Body of pancreas (tissue), 4 donors: ENCODE measurements around the gene SS18L1. TPM values are rescaled to one million over a fixed set of nuclear protein-coding genes. Genes with fewer than 3 reads are reported as not detected.

ENCODE experiments used
- ATAC-seq: fragments of 150-250 bp; one replicate; pipeline ENCODE4 v1.9.1; 2016
- DNase-seq, 4 donors: peaks; one replicate each; pipeline ENCODE4 v3.0.0-alpha.2; 2019
- H3K27ac ChIP-seq, 4 donors: fragments of 200-600 bp; sonication (generic); 1 replicate in 3 of 4; 2 replicates in 1 of 4; pipeline versions ENCODE4 v1.5.1 to v1.6.1; 2016 to 2019; ENCODE audit warnings: mild to moderate bottlenecking in 1 of 4, mixed read lengths in 1 of 4, moderate library complexity in 1 of 4
- H3K27me3 ChIP-seq, 2 donors: fragments of 200-600 bp; sonication (generic); one replicate each; pipeline ENCODE4 v1.6.0; 2016; ENCODE audit warnings: mild to moderate bottlenecking in 1 of 2
- H3K36me3 ChIP-seq, 2 donors: fragments of 200-600 bp; sonication (generic); replicated peaks in 1 of 2; 2 replicates each; pipeline ENCODE4 v1.5.1; 2016; ENCODE audit warnings: low read depth in 2 of 2; ENCODE audit not compliant: insufficient read depth in 1 of 2
- H3K4me1 ChIP-seq: fragments of 200-600 bp; sonication (generic); one replicate; pipeline ENCODE4 v1.6.0; 2016
- H3K4me3 ChIP-seq, 2 donors: fragments of 200-600 bp; sonication (generic); 1 replicate in 1 of 2; 2 replicates in 1 of 2; pipeline ENCODE4 v1.5.1; 2016 to 2019
- H3K9me3 ChIP-seq, 3 donors: fragments of 200-600 bp; sonication (generic); 1 replicate in 2 of 3; 2 replicates in 1 of 3; pipeline ENCODE4 v1.5.1; 2016
- POLR2A ChIP-seq, 3 donors: fragments of 450-650 bp; IDR thresholded peaks; one replicate each; pipeline ENCODE4 v1.6.1; 2016; ENCODE audit warnings: antibody characterized with exemption in 3 of 3, mild to moderate bottlenecking in 2 of 3
- WGBS, 2 donors: methylation state at CpG; one replicate each; pipeline ENCODE4 v1.1.5; 2017; 5-methylcytosine and 5-hydroxymethylcytosine counted together
- intact Hi-C: fragments of 100-400 bp; cut with DNase I; formaldehyde crosslinking; loops from one replicate; pipeline ENCODE4 v1.15.1; 2023
- total RNA-seq, 2 donors: library from RNA; depleted of rRNA; stranded (reverse); fragments of >200 nt; gene quantifications; one replicate each; pipeline ENCODE4 v1.1.0, GENCODE V29; 2016
- TF ChIP-seq, protein P1 (sequence below), 7 experiments: fragments of 450-650 bp in 4 of 7; fragments of 200-600 bp in 3 of 7; sonication (generic) in 3 of 7; IDR thresholded peaks; one replicate each; pipeline ENCODE4 v1.5.1; 2016 to 2019; ENCODE audit warnings: antibody characterized with exemption in 7 of 7

The SS18L1 gene
- total RNA-seq, 2 donors from 2014 or later = 11.4 to 14.5 TPM

DNA sequence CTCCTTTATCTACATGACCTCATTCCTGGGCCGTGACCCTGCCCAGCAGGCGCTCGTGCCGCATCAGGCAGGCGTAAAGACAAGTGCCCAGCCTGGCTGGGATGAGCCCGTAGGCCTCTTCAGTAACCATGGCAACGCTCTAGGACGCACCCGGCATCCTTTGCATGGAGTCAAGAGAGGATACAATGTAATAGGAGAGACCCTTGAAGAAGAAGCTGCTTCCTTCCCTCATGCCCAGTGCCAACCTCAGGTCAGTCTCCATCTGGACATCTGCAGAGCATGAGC is 26.3 kb upstream of the SS18L1 start:
- intact Hi-C loops = loop anchor here (5.0 kb wide), 1 partner anchor 45 kb away; no protein-coding TSS in a partner anchor
- Histone ChIP-seq H3K36me3 (no peaks in the 10 kb centered on the region), H3K27ac (no peak overlapping the region), H3K4me1 (peaks cover 29% of the 10 kb centered on the region), H3K27me3 (no peaks in the 10 kb centered on the region), H3K4me3 (no peak overlapping the region), H3K9me3 (no peaks in the 10 kb centered on the region)
- no peak for ATAC-seq
- 57 to 67% methylated on average over 6 to 9 of the region's 9 CpGs for WGBS, 2 donors
- DNase-seq = no peak
- TF ChIP-seq, protein P1, sequence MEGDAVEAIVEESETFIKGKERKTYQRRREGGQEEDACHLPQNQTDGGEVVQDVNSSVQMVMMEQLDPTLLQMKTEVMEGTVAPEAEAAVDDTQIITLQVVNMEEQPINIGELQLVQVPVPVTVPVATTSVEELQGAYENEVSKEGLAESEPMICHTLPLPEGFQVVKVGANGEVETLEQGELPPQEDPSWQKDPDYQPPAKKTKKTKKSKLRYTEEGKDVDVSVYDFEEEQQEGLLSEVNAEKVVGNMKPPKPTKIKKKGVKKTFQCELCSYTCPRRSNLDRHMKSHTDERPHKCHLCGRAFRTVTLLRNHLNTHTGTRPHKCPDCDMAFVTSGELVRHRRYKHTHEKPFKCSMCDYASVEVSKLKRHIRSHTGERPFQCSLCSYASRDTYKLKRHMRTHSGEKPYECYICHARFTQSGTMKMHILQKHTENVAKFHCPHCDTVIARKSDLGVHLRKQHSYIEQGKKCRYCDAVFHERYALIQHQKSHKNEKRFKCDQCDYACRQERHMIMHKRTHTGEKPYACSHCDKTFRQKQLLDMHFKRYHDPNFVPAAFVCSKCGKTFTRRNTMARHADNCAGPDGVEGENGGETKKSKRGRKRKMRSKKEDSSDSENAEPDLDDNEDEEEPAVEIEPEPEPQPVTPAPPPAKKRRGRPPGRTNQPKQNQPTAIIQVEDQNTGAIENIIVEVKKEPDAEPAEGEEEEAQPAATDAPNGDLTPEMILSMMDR (IDR thresholded peaks at IDR 0.05) = no peak
- no peak for TF ChIP-seq POLR2A (IDR thresholded peaks at IDR 0.05)

DNA sequence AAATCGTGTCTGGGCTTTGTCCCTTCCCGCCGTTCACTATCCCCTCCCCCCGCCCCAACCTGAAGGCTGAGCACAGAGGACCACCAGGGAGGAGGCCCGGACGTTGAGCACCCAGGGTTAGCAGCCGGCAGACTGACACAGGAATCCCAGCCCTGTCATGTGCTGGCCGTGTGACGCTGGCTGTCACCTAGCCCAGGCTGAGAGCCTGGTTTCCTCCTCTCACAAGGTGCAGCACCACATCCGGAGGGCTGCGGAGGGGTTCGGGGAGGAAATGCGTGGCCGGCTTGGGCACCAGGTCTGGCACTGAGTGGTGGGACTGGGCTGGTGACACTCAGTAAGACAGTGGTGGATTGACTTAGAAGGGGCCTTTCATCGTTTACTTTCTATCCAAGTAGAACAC is 25.9 kb upstream of the SS18L1 start:
- WGBS, 2 donors = 47 to 49% methylated on average over 8 to 15 of the region's 15 CpGs
- no peak for ATAC-seq
- Histone ChIP-seq H3K36me3 (no peaks in the 10 kb centered on the region), H3K4me1 (peaks cover 29% of the 10 kb centered on the region), H3K27ac (no peak overlapping the region), H3K9me3 (no peaks in the 10 kb centered on the region), H3K27me3 (no peaks in the 10 kb centered on the region), H3K4me3 (no peak overlapping the region)
- TF ChIP-seq, protein P1 (IDR thresholded peaks at IDR 0.05) = no peak
- TF ChIP-seq POLR2A (IDR thresholded peaks at IDR 0.05) = no peak
- intact Hi-C loops = loop anchor here (5.0 kb wide), 1 partner anchor 45 kb away; no protein-coding TSS in a partner anchor
- DNase-seq = peak in 2 of 4 donors; percentile 23 to 34

GRCh38 chr20:62118113-62119043 is 25.2 kb upstream of the SS18L1 start:
- H3K9me3 ChIP-seq = no peaks in the 10 kb centered on the region
- DNase-seq = no peak
- ATAC-seq = no peak
- H3K27ac ChIP-seq = peak overlapping the region in 3 of 4 donors; percentile 98 to 99 (median 98)
- no peak for TF ChIP-seq POLR2A (IDR thresholded peaks at IDR 0.05)
- TF ChIP-seq, protein P1 (IDR thresholded peaks at IDR 0.05) = no peak
- WGBS, 2 donors = 76 to 82% methylated on average over 12 to 21 of the region's 21 CpGs
- H3K4me3 ChIP-seq = no peak overlapping the region
- intact Hi-C loops = loop anchor here (5.0 kb wide), 1 partner anchor 46 kb away; no protein-coding TSS in a partner anchor
- no peaks in the 10 kb centered on the region for H3K36me3 ChIP-seq
- no peaks in the 10 kb centered on the region for H3K27me3 ChIP-seq
- H3K4me1 ChIP-seq = peaks cover 33% of the 10 kb centered on the region

DNA sequence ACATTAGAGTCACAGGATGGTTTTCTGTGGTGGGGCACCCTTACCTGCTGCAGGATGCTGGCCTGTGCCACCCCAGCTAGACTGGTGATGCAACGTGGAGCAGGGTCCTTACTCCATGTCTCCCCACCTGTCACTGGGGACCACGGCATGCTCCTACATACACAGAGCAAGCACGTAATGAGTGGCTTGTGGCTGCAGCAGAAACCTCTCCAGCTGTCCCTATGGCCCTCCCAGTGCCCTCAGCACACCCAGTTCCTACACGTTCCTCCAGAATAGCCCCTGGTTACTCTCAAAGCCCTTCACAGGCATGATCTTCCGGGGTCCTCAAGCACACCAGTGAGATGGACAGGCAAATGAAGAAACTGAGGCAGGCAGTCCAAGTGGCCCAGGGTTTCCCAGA is 24.5 kb upstream of the SS18L1 start:
- 75 to 83% methylated on average over 4 to 5 of the region's 5 CpGs for WGBS, 2 donors
- Histone ChIP-seq H3K27me3 (no peaks in the 10 kb centered on the region), H3K4me1 (peaks cover 40% of the 10 kb centered on the region), H3K36me3 (no peaks in the 10 kb centered on the region), H3K4me3 (no peak overlapping the region), H3K9me3 (no peaks in the 10 kb centered on the region), H3K27ac (peak overlapping the region; percentile 30 to 99 (median 98))
- intact Hi-C loops = loop anchor here (5.0 kb wide), 1 partner anchor 47 kb away; no protein-coding TSS in a partner anchor
- TF ChIP-seq POLR2A (IDR thresholded peaks at IDR 0.05) = no peak
- TF ChIP-seq, protein P1 (IDR thresholded peaks at IDR 0.05) = no peak
- DNase-seq (no peak), ATAC-seq (no peak)
